Mesendoderm (in vitro differentiated cells): ENCODE measurements around the gene LILRA2.
"Not testable (repeated sequence)": the region's sequence is repeated elsewhere in the genome, so short reads cannot be mapped to it uniquely, and the experiment has no call there.

Experiments
- DNase-seq: peaks from one replicate; pipeline ENCODE4 v3.0.0; 2013
- H2AK5ac ChIP-seq: 2 replicates; pipeline ENCODE4 v1.6.1; 2013; ENCODE audit warnings: low read length, inconsistent platforms
- H2BK120ac ChIP-seq: 2 replicates; pipeline ENCODE4 v1.6.1; 2013; ENCODE audit warnings: low read depth, mild to moderate bottlenecking, low read length, moderate library complexity, mixed read lengths
- H2BK15ac ChIP-seq: replicated peaks from 2 replicates; pipeline ENCODE4 v1.6.1; 2013; ENCODE audit warnings: low read depth, mild to moderate bottlenecking, moderate library complexity
- H2BK5ac ChIP-seq: 2 replicates; pipeline ENCODE4 v1.6.1; 2013; ENCODE audit warnings: low read length, inconsistent platforms
- H3K18ac ChIP-seq: 2 replicates; pipeline ENCODE4 v1.6.1; 2013; ENCODE audit warnings: mild to moderate bottlenecking, low read length, mixed read lengths
- H3K23ac ChIP-seq: one replicate; pipeline ENCODE4 v1.6.1; 2013; ENCODE audit warnings: low read length
- H3K27ac ChIP-seq: 2 replicates; pipeline ENCODE4 v1.5.1; 2013; ENCODE audit warnings: low read depth, mild to moderate bottlenecking, inconsistent platforms, low read length, moderate library complexity
- H3K27me3 ChIP-seq: 2 replicates; pipeline ENCODE4 v1.6.1; 2013; ENCODE audit warnings: low read length, control low read depth, mild to moderate bottlenecking, inconsistent platforms; ENCODE audit not compliant: insufficient read depth, poor library complexity
- H3K36me3 ChIP-seq: 2 replicates; pipeline ENCODE4 v1.6.1; 2013; ENCODE audit warnings: low read length, inconsistent platforms; ENCODE audit not compliant: control insufficient read depth, insufficient read depth
- H3K4ac ChIP-seq: one replicate; pipeline ENCODE4 v1.6.1; 2013; ENCODE audit warnings: low read depth, mild to moderate bottlenecking, low read length, moderate library complexity
- H3K4me1 ChIP-seq: 2 replicates; pipeline ENCODE4 v1.6.1; 2013; ENCODE audit warnings: low read depth, low read length, inconsistent platforms; ENCODE audit not compliant: control insufficient read depth
- H3K4me2 ChIP-seq: 2 replicates; pipeline ENCODE4 v1.6.1; 2013; ENCODE audit warnings: low read length
- H3K4me3 ChIP-seq: 2 replicates; pipeline ENCODE4 v1.5.1; 2013; ENCODE audit warnings: mild to moderate bottlenecking, low read length
- H3K56ac ChIP-seq: one replicate; pipeline ENCODE4 v1.6.1; 2013; ENCODE audit warnings: low read length
- H3K79me1 ChIP-seq: 2 replicates; pipeline ENCODE4 v1.6.1; 2013; ENCODE audit warnings: low read length, inconsistent platforms
- H3K79me2 ChIP-seq: 2 replicates; pipeline ENCODE4 v1.6.1; 2013; ENCODE audit warnings: mild to moderate bottlenecking, low read length; ENCODE audit not compliant: control insufficient read depth, insufficient read depth
- H3K9ac ChIP-seq: 2 replicates; pipeline ENCODE4 v1.6.1; 2013; ENCODE audit warnings: low read length, inconsistent platforms
- H4K5ac ChIP-seq: one replicate; pipeline ENCODE4 v1.6.1; 2013; ENCODE audit warnings: low read length
- H4K8ac ChIP-seq: one replicate; pipeline ENCODE4 v1.6.1; 2013; ENCODE audit warnings: low read depth, mild to moderate bottlenecking, control low read depth, low read length, moderate library complexity
- WGBS: extraction: QIAGEN DNeasy Blood & Tissue Kit; methylation state at CpG from one replicate; pipeline ENCODE4 v1.1.7; 2013; ENCODE audit warnings: low lambda C conversion rate, missing lambda C conversion rate; ENCODE audit not compliant: insufficient coverage; ENCODE audit errors: extremely low coverage; 5-methylcytosine and 5-hydroxymethylcytosine counted together

The LILRA2 gene

GRCh38 chr19:54593931-54594626 lies 20.5 kb downstream of the LILRA2 start:
- H3K4me2 ChIP-seq, H2BK5ac ChIP-seq, H3K79me2 ChIP-seq, H2AK5ac ChIP-seq, H3K27me3 ChIP-seq, H2BK120ac ChIP-seq, H3K4ac ChIP-seq, H2BK15ac ChIP-seq, H4K5ac ChIP-seq, H3K36me3 ChIP-seq, H3K4me1 ChIP-seq, DNase-seq, H3K79me1 ChIP-seq, H3K56ac ChIP-seq, H3K23ac ChIP-seq, H4K8ac ChIP-seq, H3K18ac ChIP-seq, H3K4me3 ChIP-seq, H3K27ac ChIP-seq, H3K9ac ChIP-seq: not testable (repeated sequence)
- WGBS: no CpG with 5 or more reads among the region's 9 CpGs

GRCh38 chr19:54594737-54595136 lies 21.1 kb downstream of the LILRA2 start:
- no peak overlapping the region for H4K5ac ChIP-seq
- no peak overlapping the region for H3K18ac ChIP-seq
- no CpG with 5 or more reads among the region's 5 CpGs for WGBS

GRCh38 chr19:54595680-54596436 lies 22.3 kb downstream of the LILRA2 start:
- not testable (repeated sequence) for DNase-seq, H3K18ac ChIP-seq, H3K9ac ChIP-seq, H2AK5ac ChIP-seq, H3K4ac ChIP-seq, H3K56ac ChIP-seq, H3K79me1 ChIP-seq, H2BK15ac ChIP-seq, H3K4me1 ChIP-seq, H2BK5ac ChIP-seq, H4K8ac ChIP-seq, H3K4me2 ChIP-seq, H3K27me3 ChIP-seq, H3K4me3 ChIP-seq, H3K23ac ChIP-seq, H3K27ac ChIP-seq, H2BK120ac ChIP-seq, H3K79me2 ChIP-seq, H4K5ac ChIP-seq, H3K36me3 ChIP-seq
- no CpG with 5 or more reads among the region's 26 CpGs for WGBS

More at GRCh38 chr19:54594737-54595136, 21.1 kb downstream of the LILRA2 start:
- Histone ChIP-seq H2BK5ac (no peak overlapping the region), H3K4me1 (no peaks in the 10 kb centered on the region), H3K9ac (no peak overlapping the region), H3K79me1 (no peaks in the 10 kb centered on the region), H3K4ac (no peak overlapping the region), H4K8ac (no peak overlapping the region), H3K23ac (no peak overlapping the region), H2AK5ac (no peak overlapping the region), H3K4me2 (no peak overlapping the region), H3K56ac (no peak overlapping the region), H3K27me3 (no peaks in the 10 kb centered on the region), H3K79me2 (no peaks in the 10 kb centered on the region), H3K4me3 (no peak overlapping the region), H2BK120ac (no peak overlapping the region), H3K36me3 (no peaks in the 10 kb centered on the region), H2BK15ac (no peak overlapping the region), H3K27ac (no peak overlapping the region)
- no peak for DNase-seq

- no peaks in the 10 kb centered on the region for H3K36me3 ChIP-seq
- WGBS: no CpG with 5 or more reads among the region's 5 CpGs
- no peaks in the 10 kb centered on the region for H3K79me1 ChIP-seq
- no peak overlapping the region for H3K56ac ChIP-seq
- no peak overlapping the region for H2BK15ac ChIP-seq
- no peak overlapping the region for H3K27ac ChIP-seq
- no peak overlapping the region for H4K5ac ChIP-seq
- H4K8ac ChIP-seq: no peak overlapping the region
- H3K79me2 ChIP-seq: no peaks in the 10 kb centered on the region
- no peak overlapping the region for H3K18ac ChIP-seq
- H3K9ac ChIP-seq: no peak overlapping the region
- H3K4me2 ChIP-seq: no peak overlapping the region
- H3K4me3 ChIP-seq: no peak overlapping the region
- DNase-seq: no peak
- no peak overlapping the region for H2BK120ac ChIP-seq
- no peaks in the 10 kb centered on the region for H3K27me3 ChIP-seq
- H3K4ac ChIP-seq: no peak overlapping the region
- H2BK5ac ChIP-seq: no peak overlapping the region
- H3K4me1 ChIP-seq: no peaks in the 10 kb centered on the region
- no peak overlapping the region for H3K23ac ChIP-seq
- no peak overlapping the region for H2AK5ac ChIP-seq
Observed at GRCh38 chr19:54600212-54600611, 26.6 kb downstream of the LILRA2 start.

- Histone ChIP-seq H3K18ac (no peak overlapping the region), H3K27ac (no peak overlapping the region), H3K4me2 (no peak overlapping the region), H2BK5ac (no peak overlapping the region), H4K8ac (no peak overlapping the region), H2AK5ac (no peak overlapping the region), H4K5ac (no peak overlapping the region), H3K4me3 (no peak overlapping the region), H3K23ac (no peak overlapping the region), H3K4me1 (no peaks in the 10 kb centered on the region), H3K36me3 (no peaks in the 10 kb centered on the region), H3K79me1 (no peaks in the 10 kb centered on the region), H3K4ac (no peak overlapping the region), H2BK15ac (no peak overlapping the region), H3K79me2 (no peaks in the 10 kb centered on the region), H2BK120ac (no peak overlapping the region), H3K27me3 (no peaks in the 10 kb centered on the region), H3K56ac (no peak overlapping the region), H3K9ac (no peak overlapping the region)
- WGBS: no CpG with 5 or more reads among the region's 4 CpGs
- no peak for DNase-seq
Observed at GRCh38 chr19:54606230-54606629, 32.6 kb downstream of the LILRA2 start.
